Left lung (tissue), 10 donors: Measurements from ENCODE around the gene WNT7B. TPM values are rescaled to one million over a fixed set of nuclear protein-coding genes. Genes with fewer than 3 reads are reported as not detected.

Source experiments
- ATAC-seq: fragments of 200-7000 bp; cut with Tn5 transposase; one replicate; pipeline ENCODE4 v1.9.1; 2020; ENCODE audit warnings: moderate library complexity
- DNase-seq, 4 donors: peaks; one replicate each; pipeline ENCODE4 v3.0.0-alpha.2; 2013 to 2020
- H3K27ac ChIP-seq, 2 donors: fragments of 200-600 bp; sonication (generic) in 1 of 2; one replicate each; pipeline versions ENCODE4 v1.5.0 to v1.8.0; 2020 to 2021
- H3K27me3 ChIP-seq, 2 donors: fragments of 200-600 bp; sonication (generic) in 1 of 2; one replicate each; pipeline versions ENCODE4 v1.5.0 to v1.8.0; 2020 to 2021
- H3K36me3 ChIP-seq, 2 donors: fragments of 200-600 bp; sonication (generic) in 1 of 2; one replicate each; pipeline versions ENCODE4 v1.5.0 to v1.8.0; 2020 to 2021
- H3K4me1 ChIP-seq, 2 donors: fragments of 200-600 bp; one replicate each; pipeline ENCODE4 v1.8.0; 2021
- H3K4me3 ChIP-seq, 2 donors: fragments of 200-600 bp; sonication (generic) in 1 of 2; one replicate each; pipeline versions ENCODE4 v1.5.0 to v1.8.0; 2020 to 2021; ENCODE audit warnings: mild to moderate bottlenecking in 1 of 2
- H3K9me3 ChIP-seq, 2 donors: fragments of 200-600 bp; sonication (generic) in 1 of 2; one replicate each; pipeline versions ENCODE4 v1.5.0 to v1.8.0; 2020 to 2021
- intact Hi-C, 2 donors: fragments of 100-400 bp; cut with DNase I; formaldehyde crosslinking; loops; one replicate each; pipeline versions ENCODE4 v1.11.2 to v1.14.2; 2022
- polyA plus RNA-seq, 6 donors: library from polyadenylated mRNA; unstranded; fragments of 120-200 nt; gene quantifications; one replicate each; pipeline ENCODE4 v1.2.1, GENCODE V29; 2013; ENCODE audit not compliant: insufficient read length in 6 of 6
- total RNA-seq, 2 donors: library from RNA; stranded (reverse); fragmentation: NEBNext Ultra II Directional; extraction: Animal tissue kit (Norgen Biotek cat#: 25700); gene quantifications; one replicate each; pipeline ENCODE4 v1.2.1, GENCODE V29; 2021
- TF ChIP-seq, protein P1 (sequence below), 2 donors: fragments of 200-600 bp; sonication (generic) in 1 of 2; IDR thresholded peaks; one replicate each; pipeline versions ENCODE4 v1.5.0 to v1.8.0; 2021; ENCODE audit warnings: antibody characterized with exemption in 2 of 2
- donor health status: DM: no; HTN: yes; CAD: no.
- donor health status: DM: no; HTN: no; CAD: no.

WNT7B gene
- total and polyA plus RNA-seq, 8 donors, result 7.2 to 21.7 (median 14.9) TPM

DNA sequence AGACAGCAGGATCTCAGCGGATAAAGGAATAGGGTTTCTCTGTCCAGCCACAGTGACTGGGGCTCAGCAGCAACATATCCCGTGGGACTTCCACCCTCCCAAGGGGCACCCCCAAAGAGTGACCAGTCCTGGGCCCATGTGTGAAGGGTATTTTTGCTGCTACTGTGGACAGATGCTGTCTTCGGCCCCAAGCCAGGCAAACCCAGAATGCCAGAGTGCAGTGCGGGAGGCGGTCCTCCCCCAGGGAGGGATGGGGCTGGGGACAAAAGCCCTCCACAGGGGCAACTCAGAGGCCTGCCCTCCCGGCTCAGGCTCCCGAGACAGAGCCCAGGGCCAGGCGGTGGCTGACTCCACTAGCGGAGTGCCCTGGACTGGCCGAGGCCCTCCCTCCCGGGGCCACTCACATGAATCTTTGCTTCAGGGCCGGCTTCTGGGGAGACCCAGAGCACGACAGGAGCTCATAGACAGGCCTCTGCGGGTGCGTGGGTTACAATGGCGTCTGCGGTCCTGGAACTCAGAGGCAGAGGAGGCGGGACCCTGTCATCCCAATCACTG is 34.7 kb upstream of the WNT7B start:
- Histone ChIP-seq H3K36me3 (no peaks in the 10 kb centered on the region), H3K27ac (no peak overlapping the region), H3K27me3 (no peaks in the 10 kb centered on the region), H3K4me1 (peaks cover 20 to 56% of the 10 kb centered on the region in 2 donors), H3K9me3 (peaks cover 0 to 10% of the 10 kb centered on the region in 2 donors), H3K4me3 (no peak overlapping the region)
- DNase-seq (peak in 1 of 4 donors; percentile 30), ATAC-seq (no peak)
- intact Hi-C loops, result no loop called here
- TF ChIP-seq, protein P1, sequence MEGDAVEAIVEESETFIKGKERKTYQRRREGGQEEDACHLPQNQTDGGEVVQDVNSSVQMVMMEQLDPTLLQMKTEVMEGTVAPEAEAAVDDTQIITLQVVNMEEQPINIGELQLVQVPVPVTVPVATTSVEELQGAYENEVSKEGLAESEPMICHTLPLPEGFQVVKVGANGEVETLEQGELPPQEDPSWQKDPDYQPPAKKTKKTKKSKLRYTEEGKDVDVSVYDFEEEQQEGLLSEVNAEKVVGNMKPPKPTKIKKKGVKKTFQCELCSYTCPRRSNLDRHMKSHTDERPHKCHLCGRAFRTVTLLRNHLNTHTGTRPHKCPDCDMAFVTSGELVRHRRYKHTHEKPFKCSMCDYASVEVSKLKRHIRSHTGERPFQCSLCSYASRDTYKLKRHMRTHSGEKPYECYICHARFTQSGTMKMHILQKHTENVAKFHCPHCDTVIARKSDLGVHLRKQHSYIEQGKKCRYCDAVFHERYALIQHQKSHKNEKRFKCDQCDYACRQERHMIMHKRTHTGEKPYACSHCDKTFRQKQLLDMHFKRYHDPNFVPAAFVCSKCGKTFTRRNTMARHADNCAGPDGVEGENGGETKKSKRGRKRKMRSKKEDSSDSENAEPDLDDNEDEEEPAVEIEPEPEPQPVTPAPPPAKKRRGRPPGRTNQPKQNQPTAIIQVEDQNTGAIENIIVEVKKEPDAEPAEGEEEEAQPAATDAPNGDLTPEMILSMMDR (IDR thresholded peaks at IDR 0.05), result no peak

DNA sequence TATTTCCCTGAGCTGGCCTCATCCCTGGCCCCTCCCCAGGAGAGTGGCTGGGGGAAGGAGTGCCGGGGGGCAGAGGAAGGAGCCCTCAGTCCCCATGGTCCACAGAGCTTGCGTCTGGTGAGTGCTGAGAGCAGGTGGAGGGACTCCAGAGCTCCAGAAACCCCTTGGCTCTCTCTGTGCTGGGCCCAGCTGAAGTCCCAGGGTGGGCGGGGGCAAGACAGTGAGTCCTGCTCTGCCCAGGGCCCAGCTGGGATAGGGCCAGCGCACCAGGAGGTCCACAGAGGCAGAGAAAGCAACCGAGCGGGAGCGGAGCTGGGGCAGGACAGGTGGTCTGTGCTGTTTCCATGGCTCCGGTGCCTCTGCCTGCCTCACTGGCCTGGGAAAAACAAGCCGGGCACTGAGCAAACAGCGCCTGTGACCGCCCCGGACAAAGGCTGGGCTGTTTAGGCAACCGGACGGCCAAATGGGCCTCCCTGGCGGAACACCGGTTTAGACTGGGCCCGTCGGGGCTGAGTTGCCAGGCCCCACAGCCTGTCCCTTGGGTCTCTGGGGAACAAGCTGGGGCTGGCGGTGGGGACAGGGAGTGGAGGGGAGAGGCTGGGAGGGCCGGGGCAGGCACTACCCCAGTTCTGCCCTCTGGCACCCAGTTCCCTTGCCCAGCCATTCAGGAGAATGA is 34.1 kb upstream of the WNT7B start:
- DNase-seq (peak in 1 of 4 donors; percentile 28), ATAC-seq (no peak)
- Histone ChIP-seq H3K4me3 (no peak overlapping the region), H3K27me3 (no peaks in the 10 kb centered on the region), H3K9me3 (peaks cover 0 to 10% of the 10 kb centered on the region in 2 donors), H3K27ac (peak overlapping the region in 1 of 2 donors; percentile 37), H3K4me1 (peaks cover 26 to 62% of the 10 kb centered on the region in 2 donors), H3K36me3 (no peaks in the 10 kb centered on the region)
- intact Hi-C loops, result no loop called here
- TF ChIP-seq, protein P1 (IDR thresholded peaks at IDR 0.05), result no peak

DNA sequence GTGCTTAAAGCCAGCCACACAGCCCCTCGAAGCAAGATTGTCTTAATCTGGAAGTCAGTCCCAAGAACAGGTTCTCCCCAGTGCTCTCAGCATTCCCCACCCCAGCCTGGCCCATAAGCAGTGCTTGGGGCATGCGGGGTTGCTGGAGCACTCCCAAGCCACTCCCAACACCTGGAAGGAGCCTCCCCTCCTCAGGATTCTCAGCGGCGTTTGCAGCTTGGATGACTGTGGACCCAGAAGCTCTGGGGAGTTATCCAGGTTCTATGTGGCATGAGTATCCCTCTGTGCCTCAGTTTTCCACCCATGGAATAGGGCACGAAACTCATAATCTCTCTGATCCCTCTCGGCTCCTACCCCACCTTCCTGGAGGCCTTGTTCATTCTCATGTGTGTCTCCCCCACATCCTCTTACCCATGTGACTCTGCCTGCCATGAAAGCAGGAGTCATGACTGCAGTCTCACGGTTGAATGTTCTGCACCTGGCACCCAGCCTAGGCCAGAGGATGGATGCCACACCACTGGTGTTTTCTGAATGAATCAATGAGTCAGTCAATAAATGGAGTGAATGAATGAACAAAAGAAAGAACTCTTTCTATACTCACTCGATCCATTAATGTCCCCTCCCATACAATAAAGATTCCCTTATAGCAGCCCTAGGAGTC is 33.4 kb upstream of the WNT7B start:
- Histone ChIP-seq H3K27me3 (no peaks in the 10 kb centered on the region), H3K27ac (no peak overlapping the region), H3K9me3 (peaks cover 0 to 10% of the 10 kb centered on the region in 2 donors), H3K4me3 (no peak overlapping the region), H3K4me1 (peaks cover 26 to 66% of the 10 kb centered on the region in 2 donors), H3K36me3 (no peaks in the 10 kb centered on the region)
- DNase-seq (peak in 1 of 4 donors; percentile 31), ATAC-seq (no peak)
- TF ChIP-seq, protein P1 (IDR thresholded peaks at IDR 0.05), result no peak
- intact Hi-C loops, result no loop called here

DNA sequence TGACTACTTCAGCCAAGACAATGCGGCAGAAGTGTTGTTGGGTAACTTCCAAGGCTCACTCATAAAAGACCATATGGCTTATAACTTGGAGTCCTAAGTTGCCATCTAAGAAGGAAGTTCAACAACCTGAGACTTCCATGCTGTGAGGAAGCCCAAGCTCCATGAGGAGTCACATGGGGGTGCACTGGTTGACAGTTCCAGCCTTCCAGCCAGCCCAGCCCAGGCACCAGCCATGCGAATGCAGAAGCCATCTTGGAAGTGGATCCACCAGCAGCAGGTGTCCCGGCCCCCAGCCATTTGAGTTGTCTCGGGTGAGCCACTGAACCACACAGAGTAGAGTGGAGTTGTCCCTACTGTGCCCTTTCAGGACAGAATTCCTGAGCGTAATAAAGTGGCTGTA is 32.8 kb upstream of the WNT7B start:
- Histone ChIP-seq H3K4me3 (no peak overlapping the region), H3K27ac (no peak overlapping the region), H3K36me3 (no peaks in the 10 kb centered on the region), H3K9me3 (peaks cover 0 to 10% of the 10 kb centered on the region in 2 donors), H3K4me1 (peaks cover 26 to 61% of the 10 kb centered on the region in 2 donors), H3K27me3 (no peaks in the 10 kb centered on the region)
- intact Hi-C loops, result loop anchor here (5.0 to 10.0 kb wide), 2 partner anchors 65 to 108 kb away; no protein-coding TSS in a partner anchor
- DNase-seq (peak in 1 of 4 donors; percentile 27), ATAC-seq (no peak)
- TF ChIP-seq, protein P1 (IDR thresholded peaks at IDR 0.05), result no peak
